Endothelial cell of coronary artery (primary cell): Measurements from ENCODE around the gene SMDT1. TPM values are rescaled to one million over a fixed set of nuclear protein-coding genes. Genes with fewer than 3 reads are reported as not detected.

Experiments
- total RNA-seq: library from RNA; depleted of rRNA; stranded (reverse); fragments of >200 nt; gene quantifications from 2 replicates; pipeline ENCODE4 v1.2.3, GENCODE V29; 2014

SMDT1 gene, protein sequence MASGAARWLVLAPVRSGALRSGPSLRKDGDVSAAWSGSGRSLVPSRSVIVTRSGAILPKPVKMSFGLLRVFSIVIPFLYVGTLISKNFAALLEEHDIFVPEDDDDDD
- total RNA-seq = 11.1 and 13.6 TPM in 2 replicates

DNA sequence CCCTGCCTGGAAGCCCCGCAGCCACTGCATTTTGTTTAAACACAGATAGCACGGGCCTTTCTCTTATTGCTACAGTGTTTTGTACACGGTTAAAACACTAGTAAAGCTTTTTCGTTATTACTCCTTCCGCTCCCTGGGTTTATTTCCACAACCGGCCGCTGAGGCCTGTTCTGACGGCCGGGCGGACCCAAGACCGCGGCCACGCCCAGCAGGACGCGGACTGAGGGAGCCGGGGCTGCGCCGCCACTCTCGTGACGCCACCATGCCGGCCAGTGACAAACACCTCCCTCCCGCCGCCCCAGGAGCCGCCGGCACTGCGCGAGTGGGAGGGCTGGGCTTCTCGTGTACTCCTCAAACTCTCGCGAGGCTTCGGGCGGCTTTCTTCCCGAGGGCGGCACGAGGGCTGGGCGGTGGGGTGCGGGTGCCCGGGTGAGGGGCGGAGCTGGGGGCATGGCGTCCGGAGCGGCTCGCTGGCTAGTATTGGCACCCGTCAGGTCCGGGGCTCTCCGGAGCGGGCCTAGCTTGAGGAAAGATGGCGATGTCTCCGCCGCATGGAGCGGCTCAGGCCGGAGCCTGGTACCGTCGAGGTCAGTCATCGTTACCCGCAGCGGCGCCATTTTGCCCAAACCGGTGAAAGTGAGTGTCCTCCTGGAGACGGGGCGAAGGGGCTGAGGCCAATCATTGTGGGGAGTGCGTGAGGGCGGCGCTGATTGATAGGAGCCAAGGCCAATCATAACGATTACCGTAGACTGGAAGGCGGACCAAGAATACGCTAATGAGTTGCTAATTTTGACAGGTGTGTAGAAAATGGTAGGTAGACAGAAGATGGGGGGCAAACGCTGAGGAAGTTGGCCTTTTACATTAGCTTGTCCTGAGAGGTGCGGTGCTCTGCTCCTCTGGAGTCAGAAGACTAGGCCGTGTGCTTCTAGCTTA, at the start of gene SMDT1:
Gene SMDT1 (plus strand): TSS at position 382 of the 933 bp plus-strand sequence. CDS start 69 bp downstream, at position 451.

DNA sequence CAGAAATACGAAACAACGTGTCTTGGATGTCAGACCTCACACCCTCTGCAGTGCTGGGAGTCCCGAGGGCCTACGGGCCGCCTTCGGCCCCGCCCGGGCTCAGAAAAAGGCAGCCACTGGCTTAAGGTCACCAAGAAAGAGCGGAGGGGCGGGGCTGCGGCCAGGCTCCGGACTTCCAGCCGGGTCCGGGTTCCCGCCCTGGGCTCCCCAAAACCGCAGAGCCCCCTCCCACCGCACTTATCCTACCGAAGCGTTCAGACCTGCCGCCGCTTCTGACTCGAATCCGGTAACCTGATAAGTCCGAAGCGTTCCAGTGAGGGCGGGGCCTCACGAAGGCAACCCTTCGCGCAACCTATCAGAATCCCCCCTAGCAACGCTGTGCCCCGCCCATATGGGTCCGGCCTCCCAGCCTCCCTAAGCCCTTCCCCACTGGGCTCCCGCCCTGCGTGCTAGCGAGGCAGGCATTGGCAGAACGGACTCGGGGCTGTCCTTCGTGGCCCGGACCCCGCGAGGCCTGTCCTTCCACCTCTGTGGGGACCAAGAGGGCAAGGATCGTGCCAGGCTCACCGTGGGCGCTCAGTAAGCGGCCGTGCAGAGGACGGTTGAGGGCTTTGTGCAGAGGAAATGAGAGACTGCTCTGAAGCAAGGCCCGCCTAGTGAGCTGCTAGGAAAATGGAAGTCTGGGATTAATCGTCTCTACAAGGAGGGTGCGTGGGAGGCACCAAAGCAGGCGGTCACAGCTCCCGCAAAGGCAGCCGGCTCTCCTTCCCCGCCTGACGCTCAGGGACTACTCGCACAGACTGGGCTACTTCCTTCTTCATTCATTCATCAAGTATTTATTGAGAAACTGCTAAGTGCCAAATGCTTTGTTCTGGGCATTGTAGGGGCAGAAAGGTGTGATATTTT, 8.7 kb upstream of the SMDT1 start, which contains the start of gene NAGA:
Gene NAGA (minus strand): TSS at position 296 of the 906 bp plus-strand sequence. CDS start 515 bp downstream, outside the sequence.

DNA sequence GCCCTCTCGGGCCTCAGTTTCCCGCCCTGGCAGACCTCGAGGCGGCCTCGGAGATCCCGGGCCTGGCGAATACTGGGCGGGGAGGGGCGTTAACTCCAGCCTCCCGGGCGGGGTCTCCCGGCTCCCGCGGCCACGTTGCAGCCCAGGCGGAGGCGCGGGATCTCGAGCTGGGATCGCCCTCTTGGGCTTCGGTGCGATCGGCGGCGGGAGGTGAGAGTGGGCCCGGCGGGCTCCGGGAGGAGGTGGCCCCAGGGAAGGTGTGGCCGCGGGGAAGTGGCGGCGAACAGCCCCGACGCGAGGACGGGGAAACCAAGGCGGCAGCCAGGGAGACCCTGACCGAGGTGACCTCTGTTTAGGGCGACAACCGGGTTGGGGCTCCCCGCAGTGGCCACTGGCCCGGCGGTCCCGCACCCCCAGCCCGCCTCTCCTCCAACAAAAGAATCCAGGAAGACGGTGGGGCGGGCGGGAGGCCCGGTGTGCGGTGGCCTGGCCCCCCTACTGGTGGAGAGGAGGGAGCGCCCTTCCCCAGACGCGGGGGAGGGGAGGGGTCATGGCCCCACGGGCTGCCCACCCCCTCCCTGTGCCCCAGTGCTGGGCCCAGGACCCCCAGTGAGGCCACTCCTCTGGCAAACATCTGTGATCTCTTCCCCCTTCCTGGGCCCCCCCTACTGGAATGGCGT, 5.2 kb upstream of the SMDT1 start, which contains the start of gene PHETA2:
Gene PHETA2 (plus strand): TSS at position 117 of the 680 bp plus-strand sequence. CDS start 3,046 bp downstream, outside the sequence.

DNA sequence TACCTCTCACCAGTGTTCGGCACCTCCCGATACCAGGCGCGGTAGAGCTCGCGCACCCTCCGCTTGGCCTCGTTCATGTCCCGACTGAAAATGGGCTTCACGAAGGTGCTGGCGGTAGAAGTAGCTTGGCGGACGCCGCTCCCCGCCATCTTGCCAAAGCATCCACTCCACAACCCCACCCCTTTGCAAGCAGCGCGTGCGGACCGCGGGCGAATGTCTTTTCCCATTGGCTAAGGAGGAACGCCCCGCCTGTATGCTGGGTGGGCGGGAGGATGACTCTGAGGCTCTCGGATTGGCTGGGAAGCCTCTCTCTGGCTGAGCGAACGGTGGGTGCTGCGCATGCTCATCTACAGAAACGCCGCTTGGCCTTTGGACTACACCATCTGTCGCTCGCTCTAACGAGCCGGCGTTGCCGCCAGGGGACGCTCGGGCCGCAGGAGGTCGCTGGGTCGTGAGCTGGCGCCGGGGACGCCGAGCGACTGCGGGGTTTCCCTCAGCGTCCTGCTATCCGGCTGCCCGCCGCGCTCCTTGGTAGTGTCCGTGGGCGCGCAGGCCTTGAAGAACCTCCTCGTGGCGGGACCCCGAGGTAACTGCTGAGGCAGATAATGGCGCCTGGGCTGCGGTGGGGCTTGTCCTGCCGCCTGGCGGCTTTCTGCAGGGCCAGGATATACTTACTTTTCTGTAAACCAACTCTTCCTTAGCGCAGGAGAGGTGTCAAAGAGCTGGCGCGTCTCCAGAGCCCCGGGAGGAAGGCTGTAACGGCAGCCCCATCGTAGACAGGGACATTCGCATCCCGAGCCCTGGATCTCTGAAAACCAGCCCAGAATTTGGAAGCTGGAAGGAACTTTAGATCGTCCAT, 11.3 kb downstream of the SMDT1 start, which contains the start of gene NDUFA6:
Gene NDUFA6 (minus strand): TSS at position 177 of the 859 bp plus-strand sequence. CDS start 28 bp downstream, at position 149.

DNA sequence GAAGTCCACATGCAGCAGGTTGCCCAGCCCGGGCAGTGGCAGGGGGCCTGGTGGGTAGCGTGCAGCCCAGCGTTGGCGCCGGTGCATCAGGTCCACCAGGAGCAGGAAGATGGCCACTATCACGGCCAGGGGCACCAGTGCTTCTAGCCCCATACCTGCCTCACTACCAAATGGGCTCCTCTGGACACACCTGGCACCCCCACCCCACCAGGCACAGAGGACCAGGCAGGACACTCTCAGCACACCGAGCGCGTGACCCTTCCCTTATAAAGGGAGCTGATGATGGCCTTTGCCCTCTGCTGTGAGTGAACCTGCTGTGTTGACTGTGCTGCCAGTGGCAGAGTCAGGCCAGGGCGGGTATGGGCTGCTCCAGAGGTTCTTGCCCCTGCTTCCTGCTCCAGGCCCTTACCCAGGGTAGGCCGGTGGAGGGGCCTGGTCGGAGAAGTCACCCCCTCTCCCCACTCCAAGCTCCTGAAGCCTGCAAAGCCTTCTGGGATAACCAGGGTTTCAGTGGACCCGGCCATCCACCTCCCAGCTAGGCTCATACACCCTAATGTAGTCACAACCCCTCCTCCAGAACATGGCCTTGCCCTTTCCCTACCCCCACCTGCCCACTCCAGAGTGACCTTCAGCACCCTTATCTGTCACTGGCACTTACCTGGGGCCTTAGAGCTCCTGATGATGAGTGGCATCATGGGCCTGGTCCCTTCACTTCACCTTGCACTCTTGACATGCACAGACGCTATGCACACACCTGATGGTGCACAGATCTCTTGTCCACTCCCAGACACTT, 51.3 kb downstream of the SMDT1 start, which contains the start of gene CYP2D6:
Gene CYP2D6 (minus strand): TSS at position 172 of the 793 bp plus-strand sequence. CDS start 19 bp downstream, at position 153.

Other genes starting within 250 kb of the SMDT1 start
- 23.4 and 40.6 TPM in 2 replicates for gene SREBF2, start 246.6 kb upstream of the SMDT1 start, total RNA-seq
- not detected in 2 replicates for gene SHISA8, start 164.6 kb upstream of the SMDT1 start, total RNA-seq
- gene TNFRSF13C, start 152.9 kb upstream of the SMDT1 start, total RNA-seq = under 0.01 TPM in 1 of 2 replicates, not detected in the other
- 9.2 and 22.0 TPM in 2 replicates for gene CENPM, start 132.5 kb upstream of the SMDT1 start, total RNA-seq
- gene SEPTIN3, start 110.3 kb upstream of the SMDT1 start, total RNA-seq = 0.09 TPM in 1 of 2 replicates, not detected in the other
- gene WBP2NL, start 80.9 kb upstream of the SMDT1 start, total RNA-seq = under 0.01 and 0.28 TPM in 2 replicates
- gene NAGA, start 8.9 kb upstream of the SMDT1 start, total RNA-seq = 32.3 and 36.1 TPM in 2 replicates
- 16.3 and 22.4 TPM in 2 replicates for gene PHETA2, start 5.5 kb upstream of the SMDT1 start, total RNA-seq
- 48.8 and 56.4 TPM in 2 replicates for gene NDUFA6, start 11.1 kb downstream of the SMDT1 start, total RNA-seq
- gene CYP2D6, start 51.1 kb downstream of the SMDT1 start, total RNA-seq = 0.18 and 0.19 TPM in 2 replicates
- gene TCF20, start 191.0 kb downstream of the SMDT1 start, total RNA-seq = 15.4 and 16.8 TPM in 2 replicates